DMS53 treated with DMSO at 0.1 percent for 48 hours (cell line): ENCODE results near the gene FGFR2.

Source experiments
- DNase-seq: peaks from one replicate; lab custom pipeline; 2025; ENCODE audit not compliant: unreplicated experiment; lab: John Stamatoyannopoulos, UW

The FGFR2 gene

DNA sequence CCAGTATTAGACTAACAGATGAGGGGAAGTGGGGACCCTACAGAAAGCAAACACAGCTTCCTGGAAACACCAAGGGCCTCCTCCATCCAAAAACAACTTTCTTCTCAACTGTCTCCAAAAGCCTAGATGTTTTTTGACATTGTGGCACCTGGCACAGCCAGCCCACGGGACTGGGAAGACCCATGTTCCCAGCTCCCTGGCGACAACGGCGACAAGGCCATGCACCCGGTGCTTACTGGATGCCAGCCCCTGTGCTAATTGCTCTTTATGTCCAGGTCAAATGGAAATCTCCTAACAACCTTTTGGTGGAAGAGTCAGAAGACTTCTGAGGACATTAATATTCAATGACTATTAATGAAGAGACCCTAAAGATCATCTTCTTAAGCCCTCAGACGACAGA lies 7.1 kb downstream of the FGFR2 start:
- DNase-seq: no peak

DNA sequence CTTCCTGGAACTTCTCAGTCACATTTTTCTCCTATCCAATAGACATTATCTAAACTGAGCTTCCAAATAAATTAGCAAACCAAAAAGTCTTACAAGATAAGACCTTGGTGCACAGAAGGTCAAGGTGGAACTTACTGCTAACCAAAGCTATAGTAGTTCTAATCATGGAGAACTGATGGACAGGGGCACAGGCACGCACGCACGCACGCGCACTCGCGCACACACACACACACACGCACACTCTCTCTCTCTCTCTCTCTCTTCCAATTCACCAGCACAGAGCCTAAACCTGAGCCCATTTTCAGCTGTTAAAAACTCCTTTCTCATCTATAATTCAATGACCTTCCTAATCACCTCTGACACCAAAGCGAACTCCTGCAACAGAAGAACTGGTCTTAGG lies 7.5 kb downstream of the FGFR2 start:
- DNase-seq: no peak

DNA sequence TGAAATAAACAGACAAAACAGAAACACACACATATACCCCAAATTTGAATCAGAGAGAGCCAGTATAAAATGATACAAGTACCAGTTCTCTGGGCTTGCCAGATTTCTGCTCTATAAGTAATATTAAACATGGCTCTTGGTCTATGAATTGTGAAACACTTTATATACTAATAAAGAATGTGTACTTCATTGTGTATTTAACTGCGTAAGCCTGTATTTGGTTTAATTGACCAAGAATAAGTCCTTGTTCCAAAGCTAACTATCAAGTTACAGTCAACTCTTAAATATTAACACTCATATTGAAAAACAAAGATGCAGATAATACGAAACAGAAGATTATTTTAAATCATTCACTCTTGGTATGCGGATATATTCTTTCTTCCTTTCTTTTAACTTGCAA lies 8.7 kb downstream of the FGFR2 start:
- no peak for DNase-seq

DNA sequence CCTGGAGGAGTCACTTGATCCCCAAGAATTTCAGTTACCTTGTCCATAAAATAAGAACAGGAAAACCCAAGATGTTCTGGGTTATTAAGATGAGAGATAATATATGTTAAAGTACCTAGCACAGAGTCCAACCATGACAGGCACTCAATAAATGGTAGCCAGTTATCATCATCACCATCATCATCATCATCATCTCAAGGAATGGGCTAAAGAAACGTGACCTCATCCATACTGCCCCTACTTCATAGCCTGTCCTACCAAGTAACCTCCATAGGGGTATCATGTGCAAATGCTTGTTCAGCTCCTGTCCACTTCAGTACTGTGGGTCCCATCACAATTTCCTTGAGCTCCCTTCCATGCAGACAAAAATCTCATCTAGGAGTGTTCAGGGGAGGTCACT lies 14.4 kb downstream of the FGFR2 start:
- DNase-seq: no peak

DNA sequence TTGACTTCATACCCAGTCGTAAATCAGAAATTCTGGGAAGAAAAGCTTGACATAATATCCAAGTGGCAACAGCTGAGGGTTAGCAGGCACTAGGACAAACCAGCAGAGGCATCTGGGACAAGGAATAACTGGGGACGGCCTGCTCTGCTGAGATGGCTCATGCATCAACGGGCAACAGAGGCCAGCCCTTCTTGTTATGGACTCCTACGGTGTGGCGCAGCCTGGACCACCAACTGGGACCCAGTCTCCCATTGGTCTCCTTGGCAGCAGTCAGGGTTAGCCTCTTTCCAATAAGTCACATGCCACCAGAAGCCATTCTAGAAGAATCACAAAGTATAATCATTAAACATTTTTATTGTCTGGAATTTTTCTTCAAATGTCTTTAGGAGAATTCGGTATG lies 15.0 kb downstream of the FGFR2 start:
- DNase-seq: no peak

DNA sequence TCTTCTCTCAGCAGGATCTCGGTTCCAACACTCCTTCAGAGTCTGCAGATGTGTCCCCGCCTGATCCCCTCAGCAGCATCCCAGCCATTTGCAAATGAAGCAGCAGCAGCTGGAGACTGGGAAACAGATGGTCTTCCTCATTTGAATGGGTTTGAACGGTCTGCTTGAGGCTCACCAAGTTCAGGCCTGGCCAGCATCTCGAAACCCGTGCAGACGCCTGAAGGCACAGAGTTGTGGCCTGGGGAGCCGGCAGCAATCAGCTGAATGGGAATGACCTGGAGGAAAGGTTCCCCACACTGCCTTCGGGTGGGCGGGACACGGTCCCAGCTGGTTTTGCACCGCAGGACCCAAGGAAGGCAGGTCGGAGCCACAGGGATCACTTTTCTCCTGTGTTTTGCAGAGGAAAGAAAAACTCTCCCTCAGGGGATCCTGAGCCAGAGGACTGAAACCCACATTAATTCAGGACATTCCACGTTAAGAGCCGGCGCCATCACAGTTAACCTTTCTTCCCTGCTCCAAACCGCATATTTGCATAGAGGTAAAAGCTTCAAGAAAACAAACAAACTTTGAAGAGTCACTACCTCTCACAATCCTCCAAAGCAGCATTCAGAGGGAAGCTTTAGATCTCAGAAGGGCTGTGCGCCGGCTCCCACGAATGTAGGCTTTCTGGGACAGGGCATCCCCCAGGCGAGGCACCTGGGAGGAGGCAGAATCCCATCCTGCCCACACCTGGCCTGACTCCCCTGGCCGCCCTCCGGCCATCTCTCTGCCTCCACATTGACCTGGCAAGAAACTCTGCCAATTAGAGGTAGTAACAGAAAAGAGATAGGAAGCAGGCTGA lies 17.7 kb downstream of the FGFR2 start:
- DNase-seq: no peak

DNA sequence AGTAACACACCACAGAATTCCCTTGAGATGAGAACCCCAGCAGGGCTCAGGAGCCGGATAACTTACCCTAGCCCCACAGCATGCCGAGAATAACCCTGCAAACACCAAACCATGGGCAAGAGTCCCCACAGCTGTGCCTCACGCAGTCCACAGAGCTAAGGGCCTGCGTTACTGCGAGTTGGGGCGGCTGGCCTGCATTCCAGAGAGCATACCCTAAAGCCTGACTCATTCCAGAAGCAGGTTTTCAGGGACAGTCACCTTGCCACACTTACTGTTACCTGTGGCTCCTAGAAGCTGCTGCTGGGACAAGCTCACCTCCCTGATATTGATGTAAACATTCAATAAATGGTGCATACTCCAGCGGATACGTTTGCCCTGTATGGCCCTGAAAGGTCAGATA lies 18.6 kb downstream of the FGFR2 start:
- no peak for DNase-seq

DNA sequence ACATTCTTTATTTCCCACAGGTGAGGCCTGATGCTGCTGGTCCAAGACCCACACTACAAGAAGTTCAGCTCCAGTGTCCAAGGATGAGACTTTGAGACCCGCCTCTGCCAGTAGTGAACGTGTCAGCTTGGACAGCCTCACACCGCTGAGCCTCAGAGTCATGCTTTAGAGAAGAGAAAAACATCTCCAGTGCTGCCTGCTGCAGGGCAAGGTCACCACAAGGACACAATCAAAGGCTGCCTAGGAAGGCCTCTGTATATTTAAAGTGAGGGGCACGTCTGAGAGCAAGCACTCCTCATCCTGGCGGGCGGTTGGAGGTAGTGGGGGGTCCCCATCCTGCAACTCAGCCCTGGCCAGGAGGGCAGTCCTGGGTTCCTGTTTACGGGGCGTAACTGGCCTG lies 19.3 kb downstream of the FGFR2 start:
- no peak for DNase-seq

DNA sequence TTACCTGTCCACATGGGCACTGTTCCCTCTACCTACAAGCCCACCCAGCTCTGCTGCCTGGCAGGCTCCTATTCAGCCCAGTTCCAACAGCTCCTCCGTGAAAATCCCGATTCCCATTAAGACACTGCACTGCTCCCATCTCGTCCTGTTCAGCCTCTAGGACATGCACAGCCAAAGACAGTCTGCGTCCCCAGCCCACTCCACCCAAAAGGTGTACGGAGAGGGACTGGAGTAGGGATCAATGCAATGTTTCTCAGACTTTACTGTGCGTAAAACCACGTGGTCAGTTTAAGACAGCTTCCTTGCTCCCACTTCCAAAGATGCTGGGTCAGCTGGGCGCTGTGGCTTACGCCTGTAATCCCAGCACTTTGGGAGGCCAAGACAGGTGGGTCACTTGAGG lies 19.9 kb downstream of the FGFR2 start:
- DNase-seq: no peak

DNA sequence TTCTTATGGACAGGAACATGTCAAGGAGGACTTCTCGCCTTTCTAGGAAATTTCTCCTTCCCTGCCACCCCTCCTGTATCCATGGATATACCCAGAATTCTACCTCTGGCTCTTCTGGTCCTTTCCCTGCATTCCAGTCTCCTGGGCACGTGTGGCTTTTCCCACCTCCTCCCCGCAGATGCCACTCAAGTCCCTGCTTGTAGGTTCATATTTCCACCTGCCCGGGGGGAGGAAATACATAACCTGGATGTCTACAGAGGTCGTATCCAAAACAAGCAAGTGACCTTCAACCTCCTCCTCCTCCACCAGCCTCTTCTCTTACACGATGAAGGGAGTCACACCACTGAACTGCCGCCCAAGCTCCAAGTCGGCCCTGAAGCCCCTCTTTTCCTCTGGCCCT lies 20.7 kb downstream of the FGFR2 start:
- DNase-seq: no peak

DNA sequence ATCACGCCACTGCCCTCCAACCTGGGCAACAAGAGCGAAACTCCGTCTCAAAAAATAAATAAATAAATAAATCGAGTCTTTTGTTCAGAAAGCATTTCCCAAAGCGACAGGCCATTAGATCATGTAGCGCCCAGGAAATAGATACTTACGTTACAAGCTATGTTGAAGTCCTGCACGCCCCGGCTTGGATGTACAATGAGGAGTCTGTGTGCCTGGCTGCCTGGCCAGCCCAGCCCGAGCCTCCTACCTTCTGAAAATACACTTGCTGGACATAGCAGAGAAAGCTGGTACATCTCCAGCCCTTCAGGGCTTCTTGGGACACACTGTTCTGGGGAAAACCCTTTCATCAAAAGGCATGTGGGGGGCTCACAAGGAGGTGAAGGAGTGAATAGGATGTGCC lies 22.1 kb downstream of the FGFR2 start:
- DNase-seq: no peak

DNA sequence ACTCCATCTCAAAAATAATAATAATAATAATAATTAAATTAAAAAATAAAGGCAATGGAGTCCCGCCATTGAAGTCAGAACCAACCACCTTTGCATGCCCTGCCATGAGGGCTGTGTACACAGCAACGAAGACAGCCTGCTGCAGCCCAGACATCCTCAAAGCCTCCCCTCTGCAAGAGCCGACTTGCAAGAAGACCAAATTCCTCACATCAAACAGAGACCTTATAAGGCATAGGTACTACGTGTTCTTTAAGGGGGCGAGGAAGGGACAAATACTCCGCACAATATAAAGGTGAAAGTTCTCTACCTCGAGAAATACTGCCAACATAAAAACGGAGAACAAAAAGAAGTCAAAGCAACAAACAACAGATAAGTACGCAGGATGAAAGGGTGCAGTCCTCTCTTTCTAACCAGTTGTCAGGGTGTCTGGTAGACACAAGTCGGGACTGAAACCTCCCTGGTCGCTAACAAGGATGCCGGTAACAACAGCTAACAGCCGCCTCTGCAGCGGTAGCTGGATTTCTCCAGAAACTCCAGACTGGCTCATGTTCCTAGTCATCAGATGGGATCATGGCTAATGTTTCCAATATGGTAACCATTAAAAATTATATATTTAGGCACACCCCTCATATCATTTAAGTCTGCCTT lies 23.6 kb downstream of the FGFR2 start:
- DNase-seq: no peak

DNA sequence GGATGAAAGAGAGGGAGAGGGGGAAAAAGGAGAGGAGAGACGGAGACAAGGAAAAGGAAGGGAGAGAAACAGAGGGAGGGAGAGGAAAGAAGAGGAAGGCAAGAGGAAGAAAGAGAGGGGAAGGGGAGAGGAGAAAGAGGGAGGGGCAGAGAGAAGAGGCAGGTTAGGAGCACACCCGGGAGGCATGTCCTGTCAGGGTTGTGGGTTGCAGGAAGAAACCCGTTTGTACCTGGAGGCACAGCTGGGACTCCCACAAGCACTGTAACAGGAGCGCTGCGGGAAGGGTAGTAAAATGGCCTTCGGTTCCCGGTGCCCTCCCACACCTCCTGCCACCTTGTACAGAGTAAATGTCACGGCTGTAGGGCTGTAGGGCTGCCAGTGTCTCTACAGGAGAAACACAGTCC lies 24.7 kb downstream of the FGFR2 start:
- DNase-seq: no peak

DNA sequence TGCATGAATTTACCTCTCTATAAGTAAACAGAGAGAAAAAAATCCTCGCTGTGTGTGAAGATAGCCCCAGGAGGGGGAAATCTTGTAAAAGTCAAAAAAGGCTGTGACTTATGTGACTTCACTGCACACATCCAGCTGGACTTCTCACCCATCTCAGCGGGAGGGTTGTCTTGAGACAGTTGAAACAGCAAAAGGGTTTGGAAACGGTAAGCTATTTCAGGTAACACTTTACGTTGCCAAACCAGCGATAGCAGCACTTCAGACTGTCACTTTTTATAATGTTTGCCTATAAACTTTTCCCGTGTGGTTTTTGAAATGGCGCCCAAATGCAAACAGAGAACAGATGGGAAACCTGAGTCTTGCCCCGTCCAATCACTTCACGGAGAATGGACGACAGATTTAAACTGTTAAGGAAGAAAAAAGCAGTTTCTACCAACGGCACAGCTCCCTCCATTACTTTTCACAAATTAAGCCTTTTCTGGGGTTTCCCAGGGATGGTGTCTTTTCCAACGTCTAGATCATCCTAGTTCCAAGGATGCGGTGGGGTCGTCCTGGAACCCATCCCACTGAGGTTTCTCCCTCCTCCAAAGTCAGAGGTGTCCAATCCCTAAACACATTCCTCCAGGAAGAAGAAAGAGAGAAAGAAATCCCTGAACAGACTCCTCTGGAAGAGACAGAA lies 25.2 kb downstream of the FGFR2 start:
- DNase-seq: no peak

DNA sequence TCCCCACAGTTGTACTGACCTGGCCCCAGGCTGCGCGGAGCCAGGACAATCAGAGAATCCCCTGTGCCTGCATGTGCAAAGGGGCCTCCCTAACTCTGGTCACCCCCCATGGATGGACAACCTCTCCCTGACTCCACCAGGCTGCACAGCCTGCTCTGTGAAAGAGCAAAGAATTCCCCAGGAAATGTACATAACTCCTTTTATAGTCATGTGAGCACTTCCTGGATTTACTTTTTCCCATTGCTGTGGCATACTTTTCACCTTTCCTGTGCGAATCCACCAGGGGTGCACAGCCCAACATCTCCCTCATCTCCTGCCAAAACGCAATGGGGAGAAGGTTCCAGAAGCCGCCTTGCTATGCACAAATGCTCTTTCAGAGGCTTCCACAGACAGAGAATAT lies 27.9 kb downstream of the FGFR2 start:
- no peak for DNase-seq

DNA sequence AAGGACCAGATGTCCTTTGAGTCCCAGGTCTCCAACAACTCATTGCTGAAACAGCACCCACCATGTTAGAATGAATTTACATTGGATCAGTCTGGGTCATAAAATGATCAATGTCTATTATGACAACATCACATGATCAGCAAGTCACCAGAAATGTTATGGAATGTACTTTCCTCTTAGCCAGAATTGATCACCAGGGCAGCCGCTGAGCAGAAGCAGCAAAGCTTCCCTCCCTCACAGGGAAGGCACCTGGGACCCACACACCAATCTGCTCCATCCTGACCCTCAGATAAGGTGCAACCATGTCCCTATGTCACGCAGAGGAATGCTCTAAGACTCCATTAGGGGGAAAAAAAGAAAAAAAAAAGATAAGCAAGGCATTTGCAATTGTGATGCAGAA lies 30.0 kb downstream of the FGFR2 start:
- DNase-seq: no peak

DNA sequence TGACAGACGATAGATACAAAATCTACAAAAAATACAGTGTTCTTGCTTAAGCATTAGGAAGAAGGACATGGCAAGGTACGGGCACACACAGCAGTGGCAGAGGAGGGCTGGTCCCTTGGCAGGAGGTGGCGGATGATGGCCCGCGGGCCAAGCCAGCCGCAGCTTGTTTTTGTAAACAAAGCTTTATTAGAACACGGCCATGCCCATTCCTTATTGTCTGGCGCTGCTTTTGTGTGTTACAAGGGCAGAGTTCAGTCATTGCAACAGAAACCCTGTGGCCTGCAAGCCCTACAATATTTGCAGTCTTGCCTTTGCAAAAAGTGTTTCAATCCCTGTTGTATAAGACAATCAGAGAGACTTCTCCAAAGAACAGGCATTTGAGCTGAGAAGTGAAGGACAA lies 30.7 kb downstream of the FGFR2 start:
- DNase-seq: no peak

DNA sequence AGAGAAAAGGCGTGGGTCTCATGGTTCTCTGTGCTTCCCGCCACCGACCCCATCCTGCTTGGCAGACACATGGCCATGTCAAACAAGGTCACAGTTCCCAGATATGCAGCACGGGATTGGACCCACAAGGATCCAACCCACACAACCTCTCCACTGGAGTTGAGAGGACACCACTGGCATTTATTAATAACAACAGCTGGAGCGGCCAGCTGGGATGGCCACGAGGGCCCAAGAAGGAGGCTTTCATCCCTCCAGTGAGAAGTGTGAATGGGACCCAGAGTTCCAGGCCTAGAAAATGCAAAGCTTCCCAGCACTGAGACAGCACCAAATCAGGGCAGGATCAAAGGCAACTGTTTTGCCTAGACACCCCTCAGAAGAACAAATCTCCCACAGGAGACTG lies 31.5 kb downstream of the FGFR2 start:
- DNase-seq: no peak

DNA sequence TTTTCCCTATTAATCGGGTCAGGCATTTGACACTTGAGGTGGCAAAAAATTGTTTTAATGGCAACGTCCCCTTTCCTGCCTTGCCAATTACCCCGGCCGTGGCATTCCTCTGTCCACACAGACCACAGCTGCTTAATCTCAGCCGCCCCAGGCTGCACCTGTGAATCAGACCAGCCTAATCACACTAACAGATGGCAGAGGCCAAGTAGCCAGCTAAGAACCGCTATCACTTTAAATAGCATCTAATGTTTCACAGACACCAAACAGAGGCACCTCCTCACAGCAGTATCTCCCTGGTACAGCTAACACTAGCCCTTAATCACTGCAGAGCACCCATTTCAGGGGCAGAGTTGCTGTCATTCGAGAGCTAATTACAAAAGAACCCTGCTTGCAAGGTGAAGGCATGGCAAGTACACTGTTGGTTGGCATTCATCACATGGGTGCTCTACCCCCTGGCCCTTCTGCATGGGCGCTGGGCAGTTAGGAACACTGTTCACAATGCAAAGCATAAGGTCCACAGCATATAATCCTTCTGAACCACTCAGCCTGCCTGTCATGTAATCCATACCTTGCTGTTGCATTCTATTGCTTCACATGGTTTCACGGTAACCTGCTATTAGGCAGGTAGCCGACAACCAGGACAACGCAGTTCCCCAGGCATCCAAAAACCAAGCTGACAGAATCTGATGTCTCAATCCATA lies 38.8 kb downstream of the FGFR2 start:
- DNase-seq: no peak

DNA sequence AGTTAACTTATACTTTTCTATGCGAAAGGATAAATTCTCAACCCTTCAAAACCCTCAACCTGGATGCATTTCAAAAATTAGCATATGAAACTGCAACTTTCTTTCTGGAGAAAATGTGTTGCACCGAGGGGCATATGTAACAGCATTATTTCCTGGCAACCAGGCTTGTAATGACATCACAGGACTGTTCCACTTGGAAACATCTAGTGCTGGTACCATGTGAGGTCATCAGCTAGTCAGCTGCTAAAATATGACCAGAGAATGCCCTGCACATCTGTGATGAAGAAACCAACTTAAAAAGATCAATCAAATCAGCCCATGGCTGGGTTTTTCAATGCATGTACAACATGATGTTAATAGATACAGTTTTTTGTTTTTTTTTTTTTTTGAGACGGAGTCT lies 40.0 kb downstream of the FGFR2 start:
- no peak for DNase-seq

DNA sequence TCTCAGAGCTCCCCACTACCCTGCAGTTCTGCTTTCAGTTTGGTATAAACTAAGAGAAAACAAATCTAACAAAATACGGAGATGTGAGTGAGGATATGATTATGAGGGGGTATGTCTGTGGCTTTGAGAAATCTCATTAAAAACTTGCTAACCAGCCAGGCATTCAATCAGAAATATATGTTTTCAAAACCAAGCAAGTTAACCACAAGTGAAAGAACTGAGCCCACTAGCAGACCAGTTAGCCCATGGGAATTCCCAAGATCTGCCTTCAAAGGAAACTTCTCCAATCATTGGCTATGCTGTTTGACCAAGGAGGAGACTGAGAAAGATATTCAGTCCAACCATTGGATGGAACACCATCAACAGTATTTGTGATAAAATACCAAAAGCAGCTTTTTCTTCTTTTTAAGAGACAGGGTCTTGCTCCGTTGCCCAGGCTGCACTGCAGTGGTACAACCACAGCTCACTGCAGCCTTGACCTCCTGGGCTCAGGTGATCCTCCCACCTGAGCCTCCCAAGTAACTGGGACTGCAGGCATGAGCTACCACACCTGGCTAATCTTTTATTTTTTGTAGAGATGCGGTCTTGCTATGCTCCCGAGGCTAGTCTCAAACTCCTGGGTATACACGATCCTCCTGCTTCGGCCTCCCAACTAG lies 41.2 kb downstream of the FGFR2 start:
- no peak for DNase-seq
